Cardiac septum (tissue), 1 donor: Measurements from ENCODE around the gene NKTR. TPM values are rescaled to one million over a fixed set of nuclear protein-coding genes. Genes with fewer than 3 reads are reported as not detected.

Source experiments
- DNase-seq: peaks from one replicate; pipeline ENCODE4 v3.0.0-alpha.2; 2020; ENCODE audit warnings: low spot score
- intact Hi-C: fragments of 100-400 bp; cut with DNase I; formaldehyde crosslinking; loops from one replicate; pipeline ENCODE4 v1.14.0; 2022
- total RNA-seq: library from RNA; stranded (reverse); fragmentation: NEBNext Ultra II Directional; extraction: Animal tissue kit (Norgen Biotek cat#: 25700); gene quantifications from one replicate; pipeline ENCODE4 v1.2.1, GENCODE V29; 2021
- donor health status: DM: no; HTN: no; CAD: no.

Gene NKTR
- total RNA-seq, 1 donor from 2014 or later = 35.1 TPM

DNA sequence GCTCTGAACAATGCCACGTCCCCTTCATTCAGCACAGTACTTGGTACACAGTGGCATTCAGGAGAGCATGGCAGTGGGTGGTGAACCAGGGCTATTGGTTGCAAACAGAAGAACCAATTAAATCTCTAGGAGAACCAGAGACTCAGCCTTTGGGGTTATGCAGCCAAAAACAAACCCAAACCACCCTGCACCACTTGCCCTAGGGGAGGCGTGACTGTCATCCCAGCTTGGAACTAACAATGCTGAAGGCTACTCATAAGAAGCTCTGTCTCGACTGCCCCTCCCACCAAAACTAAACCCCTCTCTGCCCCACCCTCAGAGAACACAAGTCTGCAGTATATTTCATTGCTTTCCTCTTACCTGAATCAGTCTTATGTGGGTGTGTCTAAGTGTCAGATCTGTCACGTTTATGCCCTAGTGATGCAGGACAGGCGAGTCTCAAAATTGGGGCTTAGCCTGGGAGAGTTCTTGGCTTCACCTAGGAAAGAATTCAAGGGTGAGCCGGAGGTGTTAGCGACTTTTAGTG lies 69.6 kb downstream of the NKTR start:
- intact Hi-C loops = no loop called here
- peak; percentile 41 for DNase-seq

DNA sequence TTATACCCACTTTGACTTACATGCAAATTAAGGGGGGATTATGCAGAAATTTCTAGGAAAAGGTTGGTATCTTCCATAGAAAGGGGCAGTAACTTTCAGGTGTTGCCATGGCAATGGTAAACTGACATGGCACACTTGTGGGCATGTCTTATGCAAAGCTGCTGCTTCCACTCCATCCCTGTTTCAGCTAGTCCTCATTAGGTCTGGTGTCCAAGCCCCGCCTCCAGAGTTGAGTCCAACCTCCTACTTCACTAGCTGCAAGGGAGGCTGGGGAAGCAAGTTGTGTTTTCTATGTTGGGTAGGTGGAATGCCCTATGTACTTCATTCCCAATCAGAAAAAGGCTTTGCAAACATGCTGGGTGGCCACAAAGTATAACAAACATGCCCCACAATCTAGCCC lies 70.2 kb downstream of the NKTR start:
- intact Hi-C loops = no loop called here

DNA sequence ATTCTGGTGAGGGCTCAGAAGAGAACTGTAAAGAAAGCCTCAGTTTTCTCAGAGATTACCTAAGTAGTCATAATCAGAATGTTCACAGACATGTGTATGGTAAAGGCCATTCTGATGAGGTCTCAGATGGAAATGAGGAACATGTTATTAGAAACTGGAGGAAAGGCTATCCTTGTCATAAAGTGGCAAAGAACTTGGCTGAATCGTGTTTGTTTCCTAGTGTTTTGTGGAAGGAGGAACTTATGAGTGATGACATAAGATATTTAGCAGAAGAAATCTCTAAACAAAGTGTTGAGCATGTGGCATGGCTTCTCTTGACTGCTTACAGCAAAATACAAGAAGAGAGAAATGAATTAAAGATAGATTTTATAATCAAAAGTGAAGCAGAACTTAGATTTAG lies 72.0 kb downstream of the NKTR start:
- DNase-seq = no peak
- intact Hi-C loops = no loop called here

More for the DNA sequence above, 70.2 kb downstream of the NKTR start:
- DNase-seq = peak; percentile 31

DNA sequence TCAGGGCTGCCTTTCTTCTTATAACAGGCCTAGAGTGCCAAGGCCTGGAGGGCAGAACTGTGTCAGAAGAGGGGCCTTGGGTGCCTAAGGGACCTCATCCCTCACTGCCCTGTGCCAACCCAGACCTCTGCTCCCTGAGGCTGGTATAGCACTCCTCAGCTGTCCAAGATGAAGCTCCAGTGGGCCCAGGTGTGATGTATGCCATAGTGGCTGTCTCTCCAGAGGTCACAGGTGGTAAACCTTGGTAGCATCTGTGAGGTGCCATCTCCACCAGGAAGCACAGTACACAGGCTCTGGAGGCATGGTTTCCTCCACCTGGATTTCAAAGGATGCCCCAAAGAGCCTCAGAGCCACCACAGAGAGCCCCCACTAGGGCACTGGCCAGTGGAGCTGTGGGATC lies 72.6 kb downstream of the NKTR start:
- intact Hi-C loops = no loop called here
- peak; percentile 38 for DNase-seq

DNA sequence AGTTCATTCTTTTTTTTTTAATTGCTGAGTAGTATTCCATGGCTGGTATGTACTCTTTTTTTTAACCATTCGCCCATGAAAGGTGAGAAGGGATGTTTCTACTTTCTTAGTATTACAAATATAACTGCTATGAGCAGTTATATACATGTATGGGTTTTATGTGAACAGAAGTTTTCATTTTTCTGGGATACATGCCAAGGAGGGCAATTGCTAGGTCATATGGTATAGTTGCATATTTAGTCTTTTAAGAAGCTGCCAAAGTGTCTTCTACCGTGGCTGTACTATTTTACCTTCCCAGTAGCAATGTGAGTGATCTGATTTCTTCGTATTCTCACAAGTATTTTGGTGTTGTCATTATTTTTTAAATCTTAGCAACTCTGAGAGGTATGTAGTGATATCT lies 73.7 kb downstream of the NKTR start:
- intact Hi-C loops = no loop called here

DNA sequence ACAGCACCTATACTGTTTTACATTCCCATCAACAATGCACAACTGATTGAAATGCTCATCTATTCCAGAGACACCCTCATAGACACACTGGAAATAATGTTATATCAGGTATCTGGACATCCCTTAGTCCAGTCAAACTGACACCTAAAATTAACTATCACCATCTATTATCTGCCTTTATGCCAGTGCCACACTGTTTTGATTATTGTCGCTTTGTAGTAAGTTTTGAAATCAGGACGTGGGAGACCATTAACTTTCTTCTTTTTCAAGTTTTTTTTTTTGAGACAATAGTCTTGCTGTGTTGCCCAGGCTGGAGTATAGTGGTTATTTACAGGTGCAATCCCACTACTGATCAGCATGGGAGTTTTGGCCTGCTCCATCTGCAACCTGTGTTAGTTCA lies 75.4 kb downstream of the NKTR start:
- no peak for DNase-seq
- intact Hi-C loops = no loop called here

More for the DNA sequence above, 73.7 kb downstream of the NKTR start:
- no peak for DNase-seq

DNA sequence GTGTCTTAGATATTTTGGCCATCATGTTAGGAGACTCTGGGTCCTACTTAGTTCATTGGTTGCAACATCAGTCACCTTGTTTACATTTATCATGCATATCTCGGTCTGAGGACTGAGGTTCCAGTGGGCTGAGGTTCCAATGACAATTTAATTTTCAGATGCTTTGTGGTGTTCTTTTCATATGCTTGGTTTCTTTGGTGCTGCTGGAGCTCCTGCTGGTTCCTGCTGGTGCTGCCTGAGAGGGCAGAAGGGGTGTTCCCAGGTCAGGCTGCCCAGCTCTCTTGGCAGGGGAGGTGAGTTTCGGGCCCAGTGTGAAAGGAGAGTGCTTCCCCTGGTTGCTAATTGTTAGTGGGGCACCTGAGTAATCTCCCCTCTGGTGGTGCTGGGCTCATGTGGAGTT lies 78.0 kb downstream of the NKTR start:
- intact Hi-C loops = no loop called here
- DNase-seq = peak; percentile 46

DNA sequence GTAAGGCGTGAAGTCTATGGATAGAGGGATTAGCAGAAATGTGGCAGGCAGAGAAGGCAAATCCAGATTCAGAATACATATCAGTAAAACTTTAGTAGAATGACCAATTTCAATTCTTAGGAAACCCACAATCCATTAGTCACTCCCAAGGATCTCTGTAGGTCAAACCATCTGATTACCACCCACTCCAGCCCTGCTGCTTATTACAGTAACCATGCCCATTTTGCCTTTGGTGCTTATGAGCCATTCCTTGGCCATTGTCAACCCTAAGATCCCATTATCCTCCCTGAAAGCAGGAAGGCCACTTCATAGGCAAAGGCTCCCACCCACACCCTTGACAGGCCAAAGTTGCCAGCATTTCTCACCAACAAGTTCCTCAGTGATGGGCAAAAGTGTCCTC lies 79.8 kb downstream of the NKTR start:
- intact Hi-C loops = no loop called here
- DNase-seq = peak; percentile 36

DNA sequence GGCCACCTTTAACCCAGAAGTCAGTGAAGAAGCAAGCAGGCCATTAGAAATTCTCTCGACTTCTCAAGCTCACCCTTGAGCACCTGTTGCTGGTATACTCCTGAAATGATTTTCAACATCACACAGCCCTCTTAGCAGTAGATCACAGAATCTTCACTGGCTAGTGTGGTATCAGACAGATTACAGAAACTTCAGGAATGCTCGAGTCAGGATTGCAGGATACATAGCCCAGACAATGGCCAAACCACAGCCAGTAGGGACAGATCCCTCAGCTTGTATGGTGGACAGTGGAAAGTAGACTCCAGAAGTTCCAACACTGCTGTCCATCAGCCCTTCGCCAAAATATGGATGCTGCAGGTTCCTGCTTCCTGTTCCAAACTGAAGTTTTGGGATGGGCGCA lies 80.3 kb downstream of the NKTR start:
- no peak for DNase-seq
- intact Hi-C loops = no loop called here

DNA sequence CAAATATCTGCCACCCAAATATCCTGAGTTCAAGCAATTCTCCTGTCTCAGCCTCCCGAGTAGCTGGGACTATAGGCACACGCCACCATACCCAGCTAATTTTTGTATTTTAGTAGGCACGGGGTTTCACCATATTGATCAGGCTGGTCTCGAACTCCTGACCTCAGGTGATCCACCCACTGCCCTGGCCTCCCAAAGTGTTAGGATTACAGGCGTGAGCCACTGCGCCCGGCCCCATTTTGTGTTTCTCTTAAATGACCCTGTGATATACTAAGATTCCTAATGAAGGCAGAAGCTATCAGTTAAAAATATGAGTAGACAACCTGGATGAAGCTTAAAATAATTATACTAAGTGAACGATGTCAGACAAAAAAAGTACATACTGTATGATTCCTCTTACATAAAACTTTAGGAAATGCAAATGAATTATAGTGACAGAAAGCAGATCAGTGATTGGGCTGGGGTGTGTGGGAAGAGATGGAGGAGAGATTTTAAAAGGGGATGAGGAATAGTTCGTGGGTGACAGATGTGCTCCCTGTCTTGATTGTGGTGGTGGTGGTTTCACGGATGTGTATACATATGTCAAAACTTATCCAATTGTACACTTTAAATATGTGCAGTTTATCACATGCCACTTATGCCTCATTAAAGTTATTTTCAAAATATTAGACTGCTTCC lies 81.0 kb downstream of the NKTR start:
- peak; percentile 47 for DNase-seq
- intact Hi-C loops = loop anchor here (2.0 kb wide), 1 partner anchor 27 kb away; no protein-coding TSS in a partner anchor

DNA sequence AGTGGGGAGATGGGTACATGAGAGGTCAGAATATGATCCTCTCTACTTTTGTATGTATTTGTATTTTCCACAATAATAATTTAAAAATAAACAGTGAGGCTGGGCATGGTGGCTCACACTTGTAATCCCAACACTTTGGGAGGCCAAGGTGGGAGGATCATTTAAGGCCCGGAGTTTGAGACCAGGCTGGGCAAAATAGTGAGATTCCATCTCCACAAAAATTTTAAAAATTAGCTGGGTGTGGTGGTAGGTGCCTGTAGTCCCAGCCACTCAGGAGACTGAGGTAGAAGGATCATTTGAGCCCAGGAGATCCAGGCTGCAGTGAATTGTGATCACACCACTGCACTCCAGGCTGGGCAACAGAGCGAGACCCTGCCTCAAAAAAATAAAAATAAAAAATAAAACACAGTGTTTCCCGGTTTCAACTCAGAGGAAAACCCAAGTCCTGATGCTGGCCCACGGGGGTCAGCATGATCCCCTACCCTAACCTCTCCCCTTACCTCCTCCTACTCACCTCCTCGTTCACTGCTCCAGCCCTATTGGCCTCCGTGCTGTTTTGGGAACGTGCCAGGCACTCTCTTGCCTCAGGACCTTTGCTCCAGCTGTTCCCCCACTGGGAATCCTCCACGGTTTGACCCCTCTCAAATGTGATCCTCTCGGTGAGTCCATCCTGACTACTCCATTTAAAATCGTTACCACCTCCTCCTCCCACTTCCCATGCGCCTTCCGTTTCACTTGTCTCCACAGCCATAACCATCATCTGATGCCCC lies 82.0 kb downstream of the NKTR start:
- intact Hi-C loops = loop anchor here (2.0 kb wide), 1 partner anchor 28 kb away; no protein-coding TSS in a partner anchor
- peak; percentile 24 for DNase-seq

DNA sequence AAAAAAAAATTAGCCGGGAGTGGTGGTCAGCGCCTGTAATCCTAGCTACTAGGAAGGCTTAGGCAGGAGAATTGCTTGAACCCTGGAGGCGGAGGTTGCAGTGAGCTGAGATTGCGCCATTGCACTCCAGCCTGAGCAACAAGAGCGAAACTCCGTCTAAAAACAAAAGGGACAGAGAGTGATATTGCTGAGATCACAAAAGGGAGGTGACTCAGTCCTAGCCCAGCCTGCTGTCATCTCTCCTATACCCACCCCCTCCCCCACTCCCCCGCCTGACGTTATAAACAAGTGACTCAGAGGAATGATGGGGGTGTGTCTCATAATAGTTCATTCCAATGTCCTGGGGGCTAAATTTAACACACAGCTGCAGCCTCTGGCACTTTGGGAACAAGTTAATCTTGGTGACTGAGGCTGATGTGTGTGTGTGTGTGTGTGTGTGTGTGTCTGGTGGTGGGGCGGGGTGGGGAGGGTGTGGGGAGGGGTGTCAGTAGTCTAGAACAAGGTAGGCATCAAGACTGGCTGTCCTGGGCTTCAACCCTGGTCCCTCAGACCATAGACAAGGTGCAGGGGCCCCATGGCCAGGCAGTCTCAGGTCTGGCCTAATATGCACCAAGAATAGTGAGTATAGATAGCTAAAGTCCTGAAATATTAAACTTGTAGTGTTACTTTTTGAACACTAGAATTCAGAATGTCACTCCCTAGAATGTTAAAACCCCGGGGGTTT lies 83.6 kb downstream of the NKTR start:
- intact Hi-C loops = loop anchor here (1.0 to 2.0 kb wide), 3 partner anchors 17 to 56 kb away; no protein-coding TSS in a partner anchor
- peak; percentile 81 for DNase-seq

DNA sequence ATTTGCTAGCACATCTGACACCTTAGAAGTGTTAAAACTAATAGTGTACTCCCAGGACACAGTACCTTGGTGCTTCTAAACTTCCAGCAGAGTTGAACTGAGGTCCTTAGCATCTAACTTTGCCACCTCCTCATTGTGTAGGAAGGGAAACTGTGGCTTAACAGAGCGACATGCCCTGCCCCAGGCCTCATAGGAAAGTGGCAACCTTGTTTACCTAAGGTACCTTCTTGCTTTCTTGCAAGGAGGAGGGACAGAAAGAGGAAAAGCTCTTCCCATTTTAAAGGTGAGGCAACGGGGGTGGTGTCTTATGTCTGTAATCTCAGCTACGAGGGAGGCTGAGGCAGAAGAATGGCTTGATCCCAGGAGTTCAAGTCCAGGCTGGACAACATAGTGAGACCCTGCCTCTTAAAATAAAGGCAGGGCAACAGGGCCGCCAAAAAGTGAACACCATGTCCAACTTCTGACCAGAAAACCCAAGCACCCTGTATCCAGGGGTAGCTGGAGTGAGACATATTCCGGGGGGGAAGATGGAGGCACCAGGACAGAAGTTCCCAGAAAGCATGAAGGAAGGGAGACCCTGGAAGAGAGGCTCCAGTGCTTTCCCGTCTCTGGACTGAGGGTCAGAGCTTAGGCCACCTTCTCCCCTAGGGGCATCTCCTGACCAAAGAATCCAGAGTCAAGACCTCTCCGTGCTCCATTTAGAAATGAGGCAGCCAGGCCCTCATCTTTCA lies 84.3 kb downstream of the NKTR start:
- intact Hi-C loops = loop anchor here (1.0 to 2.0 kb wide), 2 partner anchors 16 to 56 kb away; no protein-coding TSS in a partner anchor
- DNase-seq = peak; percentile 66

DNA sequence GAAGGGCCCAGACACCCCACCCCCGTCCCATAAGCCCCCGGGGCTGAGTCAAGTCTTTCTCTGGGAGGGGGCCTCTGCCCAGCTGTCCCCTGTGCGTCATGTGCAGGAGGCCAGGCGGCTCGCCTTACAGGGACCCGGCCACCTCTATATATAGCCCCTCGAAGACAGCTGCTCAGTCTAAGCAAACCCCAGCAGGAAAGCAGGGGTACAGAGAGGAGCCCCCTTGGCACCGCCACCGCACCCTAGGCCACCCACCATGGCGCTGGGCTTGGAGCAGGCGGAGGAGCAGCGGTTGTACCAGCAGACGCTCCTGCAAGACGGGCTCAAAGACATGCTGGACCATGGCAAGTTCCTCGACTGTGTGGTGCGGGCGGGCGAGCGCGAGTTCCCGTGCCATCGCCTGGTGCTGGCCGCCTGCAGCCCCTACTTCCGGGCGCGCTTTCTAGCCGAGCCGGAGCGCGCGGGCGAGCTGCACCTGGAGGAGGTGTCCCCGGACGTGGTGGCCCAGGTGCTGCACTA lies 84.9 kb downstream of the NKTR start, which contains the start of gene KLHL40:
KLHL40 (plus strand) TSS at position 175 of the 519 bp plus-strand sequence; CDS start at position 257, 82 bp downstream.
- intact Hi-C loops = loop anchor here (2.0 kb wide), 1 partner anchor 15 kb away; no protein-coding TSS in a partner anchor
- peak; percentile 60 for DNase-seq

DNA sequence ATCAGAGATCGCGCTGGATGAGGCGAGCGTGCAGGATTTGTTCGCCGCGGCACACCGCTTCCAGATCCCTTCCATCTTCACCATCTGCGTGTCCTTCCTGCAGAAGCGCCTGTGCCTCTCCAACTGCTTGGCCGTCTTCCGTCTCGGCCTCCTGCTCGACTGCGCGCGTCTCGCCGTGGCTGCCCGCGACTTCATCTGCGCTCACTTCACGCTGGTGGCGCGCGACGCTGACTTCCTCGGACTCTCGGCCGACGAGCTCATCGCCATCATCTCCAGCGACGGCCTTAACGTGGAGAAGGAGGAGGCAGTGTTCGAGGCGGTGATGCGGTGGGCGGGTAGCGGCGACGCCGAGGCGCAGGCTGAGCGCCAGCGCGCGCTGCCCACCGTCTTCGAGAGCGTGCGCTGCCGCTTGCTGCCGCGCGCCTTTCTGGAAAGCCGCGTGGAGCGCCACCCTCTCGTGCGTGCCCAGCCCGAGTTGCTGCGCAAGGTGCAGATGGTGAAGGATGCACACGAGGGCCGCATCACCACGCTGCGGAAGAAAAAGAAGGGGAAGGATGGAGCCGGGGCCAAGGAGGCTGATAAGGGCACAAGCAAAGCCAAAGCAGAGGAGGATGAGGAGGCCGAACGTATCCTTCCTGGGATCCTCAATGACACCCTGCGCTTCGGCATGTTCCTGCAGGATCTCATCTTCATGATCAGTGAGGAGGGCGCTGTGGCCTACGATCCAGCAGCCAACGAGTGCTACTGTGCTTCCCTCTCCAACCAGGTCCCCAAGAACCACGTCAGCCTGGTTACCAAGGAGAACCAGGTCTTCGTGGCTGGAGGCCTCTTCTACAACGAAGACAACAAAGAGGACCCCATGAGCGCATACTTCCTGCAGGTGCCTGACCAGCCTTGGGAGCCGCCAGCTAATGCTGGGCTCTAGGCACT lies 85.7 kb downstream of the NKTR start:
- intact Hi-C loops = loop anchor here (2.0 kb wide), 1 partner anchor 15 kb away; no protein-coding TSS in a partner anchor

DNA sequence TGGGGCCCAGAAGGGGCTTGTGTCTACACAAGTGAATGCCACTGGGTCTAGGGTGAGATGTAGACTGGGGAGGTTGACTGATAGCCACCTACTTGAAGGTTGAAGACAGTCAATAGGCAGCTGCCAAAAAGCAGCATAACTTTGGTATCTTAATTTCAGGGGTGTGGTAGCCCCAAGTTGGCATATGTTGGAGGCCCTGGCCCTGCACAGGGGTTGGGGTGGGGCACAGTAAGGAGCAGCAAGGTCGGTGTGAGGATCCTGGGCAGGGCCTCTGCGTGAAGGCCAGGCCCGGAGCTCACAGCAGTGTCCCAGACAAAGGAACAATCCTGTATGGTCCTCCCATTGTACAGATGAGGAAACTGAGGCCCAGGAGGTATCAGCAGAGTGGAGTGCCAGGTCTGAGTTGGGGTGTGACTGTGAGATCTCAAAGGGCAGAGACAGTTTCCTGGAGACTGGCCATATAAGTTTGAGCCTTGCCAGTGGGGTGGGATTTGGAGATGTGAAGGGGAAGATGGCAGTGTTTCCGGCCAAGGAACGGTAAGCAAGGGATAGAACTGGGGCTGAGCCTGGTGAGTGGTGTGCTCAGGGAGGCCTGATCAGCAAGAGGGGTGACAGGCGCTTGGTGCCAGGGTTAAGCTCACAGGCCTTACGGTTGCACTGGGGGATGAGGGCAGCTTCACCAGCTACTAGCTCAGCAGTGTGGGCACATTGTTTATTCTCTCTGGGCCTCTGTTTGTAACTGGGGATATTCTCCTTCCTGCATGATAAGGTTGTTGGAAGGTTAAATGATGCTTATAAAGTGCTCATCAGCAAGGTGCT lies 86.6 kb downstream of the NKTR start:
- intact Hi-C loops = no loop called here

More for the DNA sequence above, 85.7 kb downstream of the NKTR start:
- DNase-seq = peak; percentile 71

DNA sequence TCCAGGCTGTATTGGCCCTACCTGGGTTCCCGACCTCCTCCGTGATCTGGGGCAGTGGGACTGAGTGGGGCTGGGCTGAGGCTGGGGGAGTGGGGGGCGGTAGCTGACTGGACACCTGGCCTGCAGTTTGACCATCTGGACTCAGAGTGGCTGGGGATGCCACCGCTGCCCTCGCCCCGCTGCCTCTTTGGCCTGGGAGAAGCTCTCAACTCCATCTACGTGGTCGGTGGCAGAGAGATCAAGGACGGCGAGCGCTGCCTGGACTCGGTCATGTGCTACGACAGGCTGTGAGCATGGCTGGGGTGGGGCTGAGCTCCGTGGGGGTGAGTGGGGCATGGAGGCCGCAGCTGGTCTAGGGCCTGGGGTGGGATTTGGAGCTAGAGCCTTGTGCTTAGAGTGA lies 87.5 kb downstream of the NKTR start:
- DNase-seq = peak; percentile 73
- intact Hi-C loops = no loop called here

More for the DNA sequence above, 86.6 kb downstream of the NKTR start:
- DNase-seq = peak; percentile 39
